ENCODE measurements around the gene EPG5.

GRCh38 chr18:45837283-45838070, 129.7 kb downstream of the EPG5 start:
- no peak for TF ChIP-seq TBL1XR1 (IDR thresholded peaks at IDR 0.05; ENCODE audit: low read depth, low read length)
- TF ChIP-seq POLR2AphosphoS5 (IDR thresholded peaks at IDR 0.05; ENCODE audit: low read length) = no peak
- peak in 2 of 3 experiments; percentile 4 to 17; a peak in 2 of 6 replicates for TF ChIP-seq CTCF (IDR thresholded peaks at IDR 0.05 in 2 of 3, conservative IDR thresholded peaks at IDR 0.05 in 1 of 3; ENCODE audit: control insufficient read depth in 2 of 3, extremely low read depth in 1 of 3, insufficient read depth in 1 of 3, low read depth in 3 of 3, low read length in 3 of 3)
- no peak for TF ChIP-seq JUND (IDR thresholded peaks at IDR 0.05; ENCODE audit: low read depth, low read length)
- no peak for TF ChIP-seq MAX (IDR thresholded peaks at IDR 0.05; ENCODE audit: low read depth, low read length)
- no peak for TF ChIP-seq ELK1 (IDR thresholded peaks at IDR 0.05; ENCODE audit: low read depth, low read length)
- TF ChIP-seq SMAD1 (IDR thresholded peaks at IDR 0.05; ENCODE audit: low read depth, partially characterized antibody) = no peak
